HG02938 (cell line): ENCODE data around the gene HECTD1.

Experiments
- ATAC-seq: cut with Tn5 transposase; IDR thresholded peaks from one replicate; pipeline ENCODE4 v1.9.1; 2021; ENCODE audit warnings: mild to moderate bottlenecking, moderate library complexity; ENCODE audit not compliant: unreplicated experiment

HECTD1 gene

DNA sequence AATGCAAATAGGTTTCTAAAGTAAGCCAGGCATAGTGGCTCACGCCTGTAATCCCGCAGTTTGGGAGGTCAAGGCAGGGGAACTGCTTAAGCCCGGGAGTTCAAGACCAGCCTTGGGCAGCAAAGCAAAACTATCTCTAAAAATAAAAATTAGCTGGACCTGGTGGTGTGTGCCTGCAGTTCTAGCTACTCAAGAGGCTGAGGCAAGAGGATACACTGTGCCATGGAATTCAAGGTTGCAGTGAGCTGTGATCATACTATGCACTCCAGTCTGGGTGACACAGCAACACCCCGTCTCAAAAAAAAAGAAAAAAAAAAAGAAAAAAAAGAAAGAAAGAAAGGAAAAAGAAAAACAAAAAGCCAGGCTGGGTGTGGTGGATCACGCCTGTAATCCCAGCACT is 46.3 kb downstream of the HECTD1 start:
- no peak for ATAC-seq

DNA sequence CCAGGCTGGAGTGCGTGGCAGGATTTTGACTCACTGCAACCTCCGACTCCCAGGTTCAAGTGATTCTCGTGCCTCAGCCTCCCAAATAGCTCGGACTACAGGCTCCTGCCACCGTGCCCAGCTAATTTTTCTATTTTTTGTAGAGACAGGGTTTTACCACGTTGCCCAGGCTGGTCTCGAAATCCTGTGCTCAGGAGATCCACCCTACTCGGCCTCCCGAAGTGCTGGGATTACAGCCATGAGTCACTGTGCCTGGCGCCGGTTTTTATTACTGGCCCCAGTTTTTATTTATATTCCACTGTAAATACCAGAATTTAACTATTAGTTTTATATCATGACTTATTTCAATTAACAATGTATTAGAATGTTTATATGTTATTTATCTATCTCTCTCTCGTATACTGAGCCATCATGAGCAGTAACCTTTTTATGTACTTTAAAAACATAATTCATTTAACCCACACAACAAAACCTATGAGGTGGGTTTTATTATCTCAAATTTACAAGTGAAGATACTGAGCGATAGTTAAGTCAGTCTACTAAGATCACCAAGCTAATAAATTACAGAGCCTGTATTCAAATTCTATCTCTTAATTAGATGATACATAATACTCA is 47.8 kb downstream of the HECTD1 start:
- ATAC-seq: no peak

DNA sequence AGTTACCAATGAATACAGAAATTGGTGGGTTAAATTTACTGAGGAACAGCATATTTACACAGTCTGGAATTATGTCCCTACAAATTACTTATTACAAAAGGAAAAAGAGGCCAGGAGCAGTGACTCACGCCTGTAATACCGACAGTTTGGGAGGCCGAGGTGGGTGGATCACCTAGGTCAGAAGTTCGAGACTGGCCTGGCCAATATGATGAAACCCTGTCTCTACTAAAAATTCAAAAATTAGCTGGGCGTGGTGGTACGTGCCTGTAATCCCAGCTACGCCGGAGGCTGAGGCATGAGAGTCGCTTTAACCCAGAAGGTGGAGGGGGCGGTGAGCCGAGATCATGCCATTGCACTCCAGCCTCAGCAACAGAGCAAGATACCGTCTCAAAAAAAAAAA is 52.6 kb downstream of the HECTD1 start:
- ATAC-seq: no peak

DNA sequence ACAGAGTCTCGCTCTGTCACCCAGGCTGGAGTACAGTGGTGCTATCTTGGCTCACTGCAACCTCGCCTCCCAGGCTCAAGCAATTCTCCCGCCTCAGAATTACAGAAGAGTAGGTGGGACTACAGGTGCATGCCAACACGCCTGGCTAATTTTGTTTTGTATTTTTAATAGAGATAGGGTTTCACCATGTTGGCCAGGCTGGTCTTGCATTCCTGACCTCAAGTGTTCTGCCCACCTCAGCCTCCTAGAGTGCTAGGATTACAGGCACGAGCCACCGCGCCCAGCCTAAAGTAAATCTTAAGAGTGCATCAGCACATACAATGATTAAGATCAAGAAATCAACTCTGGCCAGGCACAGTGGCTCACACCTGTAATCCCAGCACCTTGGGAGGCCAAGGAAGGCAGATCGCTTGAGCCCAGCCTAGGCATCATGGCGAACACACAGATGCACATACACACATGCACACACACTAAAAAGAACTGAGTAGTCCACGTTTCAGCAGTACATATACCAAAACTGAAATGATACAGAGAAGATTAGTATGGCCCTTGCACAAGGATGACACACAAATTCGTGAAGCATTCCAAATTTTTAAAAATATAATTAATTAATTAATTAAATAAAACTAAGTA is 65.0 kb downstream of the HECTD1 start:
- ATAC-seq: no peak

DNA sequence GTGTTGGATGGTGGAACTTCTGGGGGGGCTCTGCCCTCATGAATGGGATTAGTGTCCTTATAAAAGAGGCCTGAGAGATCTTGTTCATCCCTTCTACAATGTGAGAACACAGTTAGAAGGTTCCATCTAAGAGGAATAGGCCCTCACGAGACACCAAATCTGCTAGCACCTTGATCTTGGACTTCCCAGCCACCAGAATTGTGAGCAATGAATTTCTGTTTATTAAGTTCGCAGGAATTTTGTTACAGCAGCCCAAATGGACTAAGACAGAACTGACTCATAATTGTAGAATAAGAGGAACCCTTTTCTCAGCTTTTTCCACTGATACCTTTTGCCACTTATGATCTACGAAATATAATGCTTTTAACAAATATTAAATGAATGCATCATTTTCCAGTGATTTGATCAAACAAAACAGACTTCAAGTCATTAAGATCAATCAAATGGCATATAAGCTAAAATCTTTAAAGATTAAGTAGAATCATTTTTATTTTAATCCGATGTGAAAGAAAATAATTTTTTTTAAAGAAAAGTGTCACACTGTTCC is 68.2 kb downstream of the HECTD1 start:
- ATAC-seq: no peak

DNA sequence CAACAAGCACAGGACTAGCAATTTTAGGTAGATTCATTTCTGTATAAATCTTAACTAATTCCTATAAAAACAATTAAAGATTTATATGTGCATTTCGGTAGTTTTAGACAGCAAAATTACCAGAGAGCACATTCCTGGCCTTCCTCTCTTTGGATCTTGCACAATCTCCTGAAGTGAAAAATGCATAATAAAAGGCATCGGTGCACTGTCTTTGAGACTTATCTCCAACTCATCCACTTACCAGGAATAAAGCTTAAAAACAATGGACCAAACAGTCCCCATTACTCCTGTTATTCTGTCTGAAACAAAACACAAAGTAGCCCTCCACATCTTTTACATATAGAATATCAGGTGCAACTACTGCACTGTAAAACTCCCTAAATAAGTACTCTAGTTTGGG is 69.3 kb downstream of the HECTD1 start:
- ATAC-seq: no peak

DNA sequence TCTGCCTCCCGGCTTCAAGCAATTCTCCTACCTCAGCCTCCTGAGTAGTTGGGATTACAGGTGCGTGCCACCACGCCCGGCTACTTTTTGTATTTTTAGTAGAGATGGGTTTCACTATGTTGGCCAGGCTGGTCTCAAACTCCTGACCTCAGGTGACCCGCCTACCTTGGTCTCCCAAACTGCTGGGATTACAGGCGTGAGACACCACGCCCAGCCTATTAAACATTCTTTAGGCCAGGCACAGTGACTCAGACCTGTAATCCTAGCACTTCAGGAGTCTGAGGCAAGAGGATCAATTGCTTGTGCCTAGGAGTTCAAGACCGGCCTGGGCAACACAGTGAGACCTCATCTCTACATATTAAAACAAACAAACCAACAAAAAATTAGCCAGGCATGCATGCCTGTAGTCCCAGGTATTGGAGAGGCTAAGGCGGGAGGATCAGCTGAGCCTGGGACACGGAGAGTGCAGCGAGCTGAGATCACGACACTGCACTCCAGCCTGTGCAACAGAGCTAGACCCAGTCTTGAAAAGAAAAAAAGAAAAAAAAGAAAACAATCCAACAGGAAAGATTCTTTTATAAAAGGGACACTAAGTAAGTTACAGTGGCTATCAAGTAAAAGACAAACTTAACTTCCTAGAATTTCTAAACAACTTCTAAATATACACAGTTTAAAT is 70.2 kb downstream of the HECTD1 start:
- ATAC-seq: no peak

DNA sequence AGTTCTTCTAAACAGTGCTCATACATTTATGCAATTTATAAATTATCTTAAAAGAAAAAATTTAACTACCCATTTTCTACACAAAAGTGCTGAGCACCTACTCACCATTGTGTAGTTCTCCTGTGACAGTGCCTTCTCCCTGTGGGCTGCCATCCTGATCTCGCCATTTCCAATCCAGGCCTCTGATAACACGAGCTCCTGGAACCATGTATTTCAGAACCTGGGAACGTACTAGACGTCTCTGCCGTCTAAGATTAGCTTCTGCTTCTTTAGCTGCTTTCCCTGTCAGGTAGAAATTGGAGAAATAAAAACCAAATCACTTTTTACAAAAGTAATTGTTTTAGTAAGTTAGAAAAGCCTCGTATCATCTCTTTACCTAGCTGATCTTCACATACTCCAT is 74.5 kb downstream of the HECTD1 start:
- ATAC-seq: no peak

DNA sequence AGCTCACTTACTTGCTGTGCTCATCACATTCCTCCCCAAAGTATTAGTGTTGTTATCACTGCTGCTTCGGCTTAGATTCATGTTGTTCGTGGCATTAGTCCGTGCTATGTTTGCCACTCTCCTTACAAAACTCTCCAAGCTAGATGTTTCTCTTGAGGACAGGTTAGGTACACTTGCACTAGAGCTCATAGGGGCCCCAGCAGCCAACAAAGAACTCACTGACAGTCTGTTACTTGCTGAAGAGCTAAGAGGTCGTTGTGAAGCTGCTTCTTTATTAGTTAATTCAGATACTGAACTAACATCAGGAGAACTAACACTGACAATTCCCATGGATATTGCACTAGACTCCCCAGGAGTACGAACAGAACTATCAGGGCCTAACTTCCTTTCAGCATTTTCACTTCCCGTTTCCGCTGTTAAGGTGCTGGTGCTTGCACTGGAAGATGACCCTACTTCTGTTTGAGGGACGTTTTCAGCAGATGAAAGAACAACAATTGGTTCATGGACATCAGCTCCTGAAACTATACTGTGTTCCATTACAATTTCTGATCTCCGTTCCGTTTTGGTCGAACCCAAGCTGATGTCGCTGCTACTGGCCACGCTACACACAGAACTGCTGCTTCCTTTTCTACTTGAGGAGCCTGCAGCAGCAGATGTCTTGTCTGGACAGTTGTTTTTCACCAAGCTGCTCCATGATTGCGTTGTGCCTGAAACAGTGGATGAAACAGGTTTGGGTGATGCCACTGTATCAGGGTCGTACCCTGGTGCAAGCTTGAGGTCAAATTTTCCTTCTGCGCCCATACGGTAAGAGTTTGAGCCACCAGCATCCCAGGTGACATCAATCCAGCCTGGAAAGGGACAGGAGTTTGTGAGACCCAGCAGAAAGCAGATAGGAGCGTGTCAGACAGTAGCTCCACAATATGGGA is 78.7 kb downstream of the HECTD1 start:
- ATAC-seq: no peak

DNA sequence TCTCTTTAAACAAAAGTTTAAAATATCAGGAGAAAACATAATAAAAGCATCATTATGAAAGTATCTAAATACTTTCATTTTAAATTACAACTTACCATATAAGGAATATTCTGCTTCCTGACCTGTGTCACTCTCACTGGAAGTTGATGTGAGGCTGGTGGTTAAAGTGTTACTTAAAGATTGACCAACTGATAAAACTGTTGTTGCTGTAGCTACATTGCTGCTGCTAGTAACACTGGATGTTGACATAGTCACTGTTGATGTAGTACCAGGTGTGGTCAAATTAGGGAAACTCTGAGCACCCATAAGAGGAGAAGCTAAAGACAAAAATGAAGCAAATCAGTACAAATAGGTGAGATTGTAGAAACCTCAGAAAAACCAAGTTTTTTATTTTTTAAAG is 79.9 kb downstream of the HECTD1 start:
- ATAC-seq: peak; percentile 90

DNA sequence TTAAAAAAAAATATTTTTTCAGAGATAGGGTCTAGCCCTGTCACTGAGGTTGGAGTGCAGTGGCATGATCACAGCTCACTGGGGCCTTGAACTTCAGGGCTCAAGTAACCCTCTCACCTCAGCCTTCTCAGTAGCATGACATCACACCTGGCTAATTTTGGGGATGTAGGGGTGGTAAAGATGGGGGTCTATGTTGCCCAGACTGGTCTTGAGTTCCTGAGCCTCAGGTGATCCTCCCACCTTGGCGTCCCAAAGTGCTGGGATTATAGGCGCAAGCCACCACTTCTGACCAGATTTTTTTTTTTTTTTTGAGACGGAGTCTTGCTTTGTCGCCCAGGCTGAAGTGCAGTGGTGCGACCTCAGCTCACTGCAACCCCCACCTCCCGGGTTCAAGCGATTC is 80.9 kb downstream of the HECTD1 start:
- ATAC-seq: no peak

DNA sequence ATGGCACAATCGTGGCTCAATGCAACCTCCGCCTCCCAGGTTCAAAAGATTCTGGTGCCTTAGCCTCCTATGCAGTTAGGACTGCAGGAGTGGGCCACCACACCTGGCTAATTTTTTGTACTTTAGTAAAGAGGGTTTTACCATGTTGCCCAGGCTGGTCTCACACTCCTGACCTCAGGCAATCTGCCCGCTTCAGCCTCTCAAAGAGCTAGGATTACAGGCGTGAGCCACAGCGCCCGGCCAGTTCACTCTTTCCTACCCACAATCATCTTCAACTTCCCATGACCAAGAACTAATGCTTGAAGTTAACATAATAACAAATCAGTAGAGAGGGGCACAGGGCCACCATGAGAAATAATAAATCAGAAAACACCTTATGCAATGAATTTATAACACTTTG is 82.4 kb downstream of the HECTD1 start:
- no peak for ATAC-seq

DNA sequence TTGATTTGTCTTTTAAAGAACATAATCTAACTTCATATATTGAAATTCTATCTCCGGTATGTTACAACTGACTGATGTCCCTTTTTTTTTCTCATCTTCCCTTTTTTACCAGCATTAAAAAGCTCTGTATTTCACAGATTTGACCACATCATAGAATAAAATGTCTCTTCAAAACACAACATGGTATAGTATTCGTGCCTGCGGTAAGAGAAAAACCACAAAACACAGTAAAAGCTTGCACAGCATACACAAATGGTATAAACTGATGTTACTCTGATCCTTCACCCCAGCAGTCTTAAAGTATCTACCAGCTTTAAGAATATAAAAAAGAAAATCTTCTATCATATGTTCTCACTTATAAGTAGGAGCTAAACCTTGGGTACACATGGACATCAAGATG is 83.4 kb downstream of the HECTD1 start:
- ATAC-seq: no peak

DNA sequence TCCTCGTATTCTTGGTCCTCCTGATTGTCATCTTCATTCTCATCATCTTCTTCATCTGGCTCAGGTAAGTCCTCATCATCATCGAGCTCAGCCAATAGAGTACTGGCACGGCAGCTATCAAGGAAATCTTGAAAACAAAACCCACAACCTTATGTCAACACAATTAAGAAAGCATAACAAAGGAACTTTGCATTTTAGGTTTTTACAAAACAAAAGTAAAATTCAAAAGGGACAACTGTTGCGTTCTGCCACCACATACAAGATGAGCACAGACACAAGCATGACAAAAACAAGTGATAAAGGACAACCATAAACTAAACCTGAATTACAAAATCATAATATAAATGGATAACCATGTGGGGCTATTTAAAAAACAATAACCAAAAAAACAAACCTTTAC is 84.7 kb downstream of the HECTD1 start:
- no peak for ATAC-seq

DNA sequence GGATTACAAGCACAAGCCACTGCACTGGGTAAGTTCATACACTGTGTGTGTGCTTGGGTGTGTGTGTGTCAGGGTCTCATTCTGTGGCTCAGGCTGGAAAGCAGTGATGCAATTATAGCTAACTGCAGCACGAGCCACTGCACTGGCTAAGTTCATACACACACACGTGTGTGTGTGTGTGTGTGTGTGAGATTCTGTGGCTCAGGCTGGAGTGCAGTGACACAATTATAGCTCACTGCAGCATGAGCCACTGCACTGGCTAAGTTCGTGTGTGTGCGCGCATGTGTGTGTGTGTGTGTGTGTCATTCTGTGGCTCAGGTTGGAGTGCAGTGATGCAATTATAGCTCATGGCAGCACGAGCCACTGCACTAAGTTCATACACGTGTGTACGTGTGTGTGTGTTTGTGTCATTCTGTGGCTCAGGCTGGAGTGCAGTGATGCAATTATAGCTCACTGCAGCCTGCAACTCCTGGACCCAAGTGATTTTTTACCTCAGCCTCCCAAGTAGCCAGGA is 85.4 kb downstream of the HECTD1 start:
- ATAC-seq: no peak

DNA sequence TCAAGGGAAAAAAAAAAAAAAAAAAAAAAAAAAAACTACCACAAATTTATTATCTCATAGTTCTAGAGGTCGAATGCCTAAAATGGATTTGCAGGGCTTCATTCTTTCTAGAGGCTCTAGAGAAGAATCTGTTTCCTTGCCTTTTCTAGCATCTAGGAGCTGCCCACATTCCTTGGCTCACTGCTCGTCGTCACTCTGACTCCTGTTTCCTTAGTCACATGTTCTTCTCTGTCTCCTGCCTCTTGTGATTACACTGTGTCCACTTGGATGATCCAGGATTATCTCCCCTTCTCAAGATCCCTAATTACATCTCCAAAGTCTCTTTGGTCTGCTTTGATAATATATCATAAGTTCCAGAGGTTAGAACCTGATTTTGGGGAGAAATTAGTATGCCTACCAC is 88.7 kb downstream of the HECTD1 start:
- ATAC-seq: no peak

DNA sequence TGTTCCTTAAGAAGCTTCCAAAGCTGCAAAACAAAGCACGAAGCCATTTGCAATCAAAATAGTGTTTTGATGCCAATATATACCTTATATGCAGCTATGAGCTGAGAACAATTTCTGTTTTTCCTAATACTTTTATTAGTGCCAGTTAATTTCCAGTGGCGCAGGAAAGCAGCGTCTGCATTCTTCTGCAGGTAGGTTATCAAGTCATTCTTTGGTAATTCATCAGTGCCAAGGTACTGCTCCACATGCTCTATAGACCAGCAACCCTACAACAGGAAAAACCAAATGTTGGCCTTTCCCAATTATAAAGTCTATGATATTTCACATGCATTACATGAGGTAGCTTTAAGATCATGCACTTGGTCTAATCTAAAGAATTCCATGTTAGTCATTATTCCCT is 93.8 kb downstream of the HECTD1 start:
- ATAC-seq: no peak

DNA sequence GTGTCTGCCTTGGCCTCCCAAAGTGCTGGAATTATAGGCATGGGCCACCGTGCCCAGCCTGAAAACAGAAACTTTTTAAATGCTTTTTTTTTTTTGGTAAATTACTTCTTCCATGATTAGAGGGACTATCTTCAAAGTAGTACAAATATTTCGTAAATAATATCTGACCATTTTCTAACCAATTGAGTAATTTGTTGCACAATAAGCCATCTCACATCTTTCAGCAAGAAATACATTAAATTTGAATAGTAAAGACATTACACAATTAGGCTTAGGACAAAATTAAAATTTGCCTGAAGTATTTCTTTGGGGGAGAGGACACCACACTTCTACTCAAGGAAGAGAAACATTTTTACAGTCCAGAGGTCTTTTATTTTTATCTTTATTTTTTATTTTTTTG is 96.7 kb downstream of the HECTD1 start:
- no peak for ATAC-seq

DNA sequence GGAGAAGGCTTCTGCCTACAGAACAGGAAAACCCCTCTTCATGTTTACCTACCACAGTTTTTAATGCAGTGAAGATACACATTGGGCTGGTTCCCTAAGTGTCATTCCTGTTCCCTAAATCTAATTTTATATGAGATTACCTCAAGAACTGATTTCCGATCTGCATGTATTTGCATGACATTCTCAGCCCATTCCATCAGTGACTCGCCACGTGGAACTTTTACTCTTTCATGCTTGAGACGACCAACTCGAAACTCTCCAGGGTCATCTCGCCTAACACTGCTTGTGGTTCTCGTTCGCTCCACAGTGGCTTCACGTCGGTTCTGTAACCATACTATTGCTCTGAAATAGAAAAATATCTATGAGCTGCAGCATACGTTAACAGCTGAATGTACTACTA is 98.3 kb downstream of the HECTD1 start:
- no peak for ATAC-seq

DNA sequence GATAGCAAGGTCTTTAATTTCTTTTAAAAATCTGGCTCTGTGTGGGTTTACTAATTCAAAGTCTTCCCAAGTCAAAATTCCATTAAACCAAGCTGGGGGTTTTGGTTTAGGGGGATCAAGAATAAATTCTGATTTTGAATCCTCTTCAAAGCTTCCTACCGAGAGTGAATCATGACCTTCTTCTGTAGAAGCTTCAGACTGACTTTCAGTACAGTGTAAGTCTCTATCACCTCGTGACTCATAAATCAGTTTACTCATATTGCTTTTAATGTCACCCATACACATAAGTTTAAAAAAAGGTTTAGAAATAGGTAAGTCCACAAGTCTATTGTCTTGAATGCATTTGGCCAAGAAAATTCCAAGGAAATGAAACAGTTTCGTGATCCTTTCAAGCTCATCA is 100.8 kb downstream of the HECTD1 start:
- no peak for ATAC-seq

DNA sequence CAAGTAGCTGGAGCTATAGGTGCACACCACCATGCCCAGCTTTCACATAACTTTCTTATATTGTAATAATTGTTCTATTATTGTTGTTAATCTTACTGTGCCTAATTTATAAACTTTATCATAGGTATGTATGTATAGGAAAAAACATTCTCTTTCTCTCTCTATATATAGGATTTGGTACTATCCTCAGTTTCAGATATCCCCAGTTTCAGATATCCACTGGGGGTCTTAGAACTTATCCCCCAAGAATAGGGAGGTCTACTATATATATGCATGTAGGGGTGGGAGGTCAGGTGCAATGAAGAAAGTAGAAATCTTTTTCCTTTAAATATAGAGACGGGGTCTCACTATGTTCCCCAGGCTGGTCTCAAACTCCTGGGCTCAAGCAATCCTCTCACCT is 110.5 kb downstream of the HECTD1 start:
- ATAC-seq: no peak
